ENCODE results near the gene HEXA. TPM values are rescaled to one million over a fixed set of nuclear protein-coding genes. Genes with fewer than 3 reads are reported as not detected.

Gene HEXA
- total and polyA plus RNA-seq, 9 of the 15 experiments (the other 6 are each of a cell fraction or from before 2014, with no cell fraction given): 22.2 to 136 (median 68.9) TPM

DNA sequence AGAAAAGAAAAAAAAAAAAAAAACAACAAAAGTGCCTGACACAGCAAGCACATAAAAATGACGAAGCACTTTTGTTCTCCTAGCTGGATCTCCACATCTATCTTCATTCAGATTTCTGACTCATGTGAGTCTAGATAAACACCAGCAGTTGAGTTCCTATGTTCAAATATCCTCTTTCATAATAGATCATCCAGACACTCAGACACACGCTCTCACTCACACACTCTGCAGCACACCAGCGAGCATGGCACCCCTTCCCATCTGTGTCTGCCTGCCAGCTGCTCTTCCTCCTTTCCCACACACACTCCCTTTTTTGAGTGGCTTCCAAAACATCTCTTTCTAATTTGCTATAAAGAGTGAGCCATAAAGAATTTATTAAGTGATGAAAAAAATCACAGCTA lies 36.0 kb downstream of the HEXA start (continued):
- TF ChIP-seq KDM1A (IDR thresholded peaks at IDR 0.05): peak; percentile 60 to 64; a peak in 3 of 4 replicates
- TF ChIP-seq, protein P1, sequence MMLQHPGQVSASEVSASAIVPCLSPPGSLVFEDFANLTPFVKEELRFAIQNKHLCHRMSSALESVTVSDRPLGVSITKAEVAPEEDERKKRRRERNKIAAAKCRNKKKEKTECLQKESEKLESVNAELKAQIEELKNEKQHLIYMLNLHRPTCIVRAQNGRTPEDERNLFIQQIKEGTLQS (IDR thresholded peaks at IDR 0.05): peak; percentile 50
- TF ChIP-seq, protein P1 (CRISPR knock-in tag; conservative IDR thresholded peaks at IDR 0.05): no peak
- TF ChIP-seq JUND (IDR thresholded peaks at IDR 0.05; ENCODE audit: borderline replicate concordance, low read depth, low read length): peak; percentile 79
- TF ChIP-seq JUND (tag; IDR thresholded peaks at IDR 0.05; ENCODE audit: borderline replicate concordance, low read depth, low read length): peak; percentile 58; the same call in 1 of the 3 replicates
- TF ChIP-seq NCOA6 (IDR thresholded peaks at IDR 0.05): no peak
- TF ChIP-seq RFX1 (IDR thresholded peaks at IDR 0.05): no peak
- TF ChIP-seq MIER1 (IDR thresholded peaks at IDR 0.05; ENCODE audit: low read depth): no peak
- TF ChIP-seq GABPB1 (CRISPR knock-in tag; IDR thresholded peaks at IDR 0.05): no peak
- TF ChIP-seq BHLHE40 (IDR thresholded peaks at IDR 0.05; ENCODE audit: low read length): 0 out of 2 replicates have a peak, but pooled peaks have one; percentile 5
- no peak for TF ChIP-seq HIVEP1 (CRISPR knock-in tag; IDR thresholded peaks at IDR 0.05)
- no peak for TF ChIP-seq CHD2 (IDR thresholded peaks at IDR 0.05; ENCODE audit: low read depth, low read length)
- TF ChIP-seq, protein P2, sequence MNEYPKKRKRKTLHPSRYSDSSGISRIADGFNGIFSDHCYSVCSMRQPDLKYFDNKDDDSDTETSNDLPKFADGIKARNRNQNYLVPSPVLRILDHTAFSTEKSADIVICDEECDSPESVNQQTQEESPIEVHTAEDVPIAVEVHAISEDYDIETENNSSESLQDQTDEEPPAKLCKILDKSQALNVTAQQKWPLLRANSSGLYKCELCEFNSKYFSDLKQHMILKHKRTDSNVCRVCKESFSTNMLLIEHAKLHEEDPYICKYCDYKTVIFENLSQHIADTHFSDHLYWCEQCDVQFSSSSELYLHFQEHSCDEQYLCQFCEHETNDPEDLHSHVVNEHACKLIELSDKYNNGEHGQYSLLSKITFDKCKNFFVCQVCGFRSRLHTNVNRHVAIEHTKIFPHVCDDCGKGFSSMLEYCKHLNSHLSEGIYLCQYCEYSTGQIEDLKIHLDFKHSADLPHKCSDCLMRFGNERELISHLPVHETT (CRISPR knock-in tag; conservative IDR thresholded peaks at IDR 0.05 in 1 of 2, IDR thresholded peaks at IDR 0.05 in 1 of 2): 0 out of 4 replicates have a peak, but pooled peaks of 1 of the 2 experiments have one; percentile 34
- TF ChIP-seq ZNF316 (IDR thresholded peaks at IDR 0.05): peak; percentile 99
- peak; percentile 69 for TF ChIP-seq NFE2L1 (tag; IDR thresholded peaks at IDR 0.05; ENCODE audit: borderline replicate concordance, low read depth)
- no peak for TF ChIP-seq SMAD4 (CRISPR knock-in tag; conservative IDR thresholded peaks at IDR 0.05)
- peak; percentile 60 to 71 for TF ChIP-seq FOXK2 (conservative IDR thresholded peaks at IDR 0.05 in 1 of 2, IDR thresholded peaks at IDR 0.05 in 1 of 2; ENCODE audit: low read depth in 2 of 2)
- no peak for TF ChIP-seq BRD9 (IDR thresholded peaks at IDR 0.05; ENCODE audit: low read depth, partially characterized antibody)
- TF ChIP-seq THRAP3 (IDR thresholded peaks at IDR 0.05; ENCODE audit: borderline replicate concordance): no peak
- no peak for TF ChIP-seq ZBTB26 (CRISPR knock-in tag; IDR thresholded peaks at IDR 0.05)
- no peak for TF ChIP-seq ZFP1 (CRISPR knock-in tag; IDR thresholded peaks at IDR 0.05)
- no peak for TF ChIP-seq RUNX1 (IDR thresholded peaks at IDR 0.05; ENCODE audit: low read depth)
- peak in 1 of 2 experiments; percentile 56; a peak in 2 of 4 replicates for TF ChIP-seq HDAC1 (IDR thresholded peaks at IDR 0.05)
- TF ChIP-seq SMAD1 (IDR thresholded peaks at IDR 0.05; ENCODE audit: low read depth, low read length, partially characterized antibody): no peak
- TF ChIP-seq ELF4 (CRISPR knock-in tag; IDR thresholded peaks at IDR 0.05): 0 out of 2 replicates have a peak, but pooled peaks have one; percentile 20
- TF ChIP-seq E2F6 (IDR thresholded peaks at IDR 0.05; ENCODE audit: borderline replicate concordance in 1 of 2, extremely low read depth in 1 of 2, insufficient read depth in 1 of 2, insufficient read length in 1 of 2, low read depth in 1 of 2, low read length in 1 of 2, poor library complexity in 1 of 2, severe bottlenecking in 1 of 2): no peak
